Brain pericyte (primary cell): Measurements from ENCODE around the gene SAFB2.
"Not testable (repeated sequence)": the region's sequence is repeated elsewhere in the genome, so short reads cannot be mapped to it uniquely, and the experiment has no call there.

ENCODE experiments used
- DNase-seq: peaks from one replicate; pipeline ENCODE4 v3.0.0-alpha.2; 2012; ENCODE audit warnings: low read depth, low spot score

The SAFB2 gene

DNA sequence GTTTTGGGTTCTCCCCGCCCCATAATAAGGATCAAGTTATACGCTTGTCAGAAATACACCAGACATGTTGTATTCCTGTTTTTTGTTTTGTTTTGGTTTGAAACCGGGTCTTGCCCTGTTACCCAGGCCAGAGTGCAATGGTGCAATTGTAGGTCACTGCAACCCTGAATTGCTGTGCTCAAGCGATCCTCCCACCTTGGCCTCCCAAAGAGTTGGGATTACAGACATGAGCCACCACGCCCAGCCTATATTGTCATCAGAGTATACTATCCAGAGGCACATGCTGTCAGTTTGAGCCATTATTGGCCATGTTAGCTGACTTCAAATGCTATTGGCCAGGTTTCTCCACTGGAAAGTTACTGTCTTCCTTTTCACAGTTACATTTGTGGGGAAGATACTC lies 10.1 kb upstream of the SAFB2 start:
- no peak for DNase-seq

DNA sequence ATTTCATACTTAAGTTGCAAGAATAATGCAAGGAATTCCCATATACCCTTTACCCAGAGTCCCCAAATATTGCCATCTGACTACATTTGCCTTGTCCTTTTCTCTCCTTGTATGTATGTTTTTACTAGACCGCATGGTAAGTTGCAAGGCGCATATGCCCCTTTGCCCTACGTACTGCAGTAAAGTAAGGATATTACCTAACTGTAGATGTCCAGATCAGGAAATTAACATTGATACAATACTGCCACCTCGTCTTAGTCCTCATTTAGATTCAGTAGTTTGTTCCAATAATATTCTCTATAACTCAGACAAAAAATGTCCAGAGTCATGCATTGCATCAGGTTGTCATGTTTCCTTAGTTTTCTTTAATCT lies 9.7 kb upstream of the SAFB2 start:
- DNase-seq = no peak

DNA sequence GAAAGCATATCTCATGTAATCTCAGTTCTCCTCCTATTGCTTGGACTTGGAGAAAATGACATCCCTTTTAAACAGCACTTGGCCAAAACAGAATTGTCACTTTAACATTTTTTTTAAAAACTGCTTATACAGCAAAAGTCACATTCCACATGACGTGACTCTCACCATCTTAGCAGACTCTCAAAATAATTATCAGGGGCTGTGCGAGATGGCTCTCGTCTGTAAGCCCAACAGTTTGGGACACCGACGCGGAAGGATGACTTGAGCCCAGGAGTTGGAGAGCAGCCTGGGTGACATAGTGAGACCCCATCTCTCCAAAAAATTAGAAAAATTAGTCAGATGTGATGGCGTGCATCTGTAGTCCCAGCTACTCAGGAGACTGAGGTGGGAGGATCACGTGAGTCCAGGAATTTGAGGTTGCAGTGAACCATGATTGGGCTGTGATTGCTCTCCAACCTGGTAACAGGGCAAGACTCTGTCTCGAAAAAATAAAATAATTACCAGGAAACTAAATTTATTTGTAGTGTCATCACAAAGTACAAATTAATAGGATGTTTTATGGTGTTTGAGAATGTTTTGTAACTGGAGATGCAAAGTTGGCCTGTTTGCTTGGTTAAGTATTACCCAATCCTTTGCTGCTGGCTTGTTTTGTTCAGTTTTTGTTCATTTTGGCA lies 9.1 kb upstream of the SAFB2 start:
- no peak for DNase-seq

DNA sequence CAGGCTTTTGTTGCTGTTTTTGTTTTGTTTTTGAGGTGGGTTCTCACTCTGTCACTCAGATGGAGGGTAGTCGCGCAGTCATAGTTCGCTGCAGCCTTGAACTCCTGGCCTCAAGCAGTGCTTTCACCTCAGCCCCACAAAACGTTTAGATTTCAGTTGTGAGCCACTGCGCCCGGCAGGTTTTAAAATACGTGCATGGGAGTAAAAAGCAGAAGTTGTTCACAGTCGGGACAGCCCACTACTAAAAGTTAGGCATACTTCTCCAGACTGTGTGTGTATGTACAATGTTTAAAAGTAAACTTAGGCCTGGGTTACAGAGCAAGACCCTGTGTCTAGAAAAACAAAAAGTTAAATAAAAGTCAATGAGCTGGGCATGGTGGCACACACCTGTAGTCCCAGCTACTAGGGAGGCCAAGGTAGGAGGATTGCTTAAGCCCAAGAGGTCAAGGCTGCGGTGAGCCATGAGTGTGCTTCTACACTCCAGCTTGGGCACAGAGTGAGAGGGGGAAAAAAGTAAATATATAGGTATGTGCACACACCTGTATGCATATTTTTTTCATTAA lies 6.4 kb upstream of the SAFB2 start:
- DNase-seq = no peak

DNA sequence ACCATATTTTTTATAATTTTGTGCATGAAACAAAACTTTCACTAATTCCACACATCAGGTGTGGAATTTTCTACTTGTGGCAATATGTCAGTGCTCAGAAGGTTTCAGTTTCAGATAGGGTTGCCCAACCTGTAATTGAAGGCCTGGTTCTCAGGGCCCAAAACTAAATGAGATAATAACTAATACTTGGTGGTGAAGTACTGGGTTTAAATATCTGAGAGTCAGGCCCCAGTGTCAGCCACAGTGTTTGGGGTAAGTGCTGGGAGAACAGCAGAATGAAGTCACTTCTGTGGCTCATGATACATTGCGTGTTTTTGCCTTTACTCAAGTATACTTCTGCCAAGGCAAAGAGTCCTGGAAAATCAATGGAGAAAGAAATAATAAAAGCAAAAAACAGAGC lies 5.9 kb upstream of the SAFB2 start:
- DNase-seq = no peak

DNA sequence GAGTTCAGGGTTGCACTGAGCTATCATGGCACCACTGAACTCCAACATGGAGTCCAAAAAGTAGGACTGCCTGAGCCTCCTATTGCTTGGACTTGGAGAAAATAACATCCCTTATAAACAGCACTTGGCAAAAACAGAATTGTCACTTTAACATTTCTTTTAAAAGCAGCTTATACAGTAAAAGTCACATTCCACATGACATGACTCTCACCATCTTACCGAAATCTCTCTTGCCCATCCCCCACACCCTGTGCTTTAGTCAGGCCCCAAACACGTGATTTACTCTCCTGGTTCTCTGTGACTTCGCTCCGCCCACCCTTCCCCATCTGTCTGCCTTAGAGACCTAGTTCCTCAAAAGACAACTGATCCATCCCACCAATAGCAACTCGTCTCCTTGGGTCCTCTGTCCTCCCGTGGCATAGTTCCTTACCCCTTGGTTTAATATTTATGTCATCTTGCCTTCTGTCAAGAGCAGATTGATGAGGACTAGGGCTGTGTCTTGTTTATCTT lies 4.9 kb upstream of the SAFB2 start:
- DNase-seq = no peak

DNA sequence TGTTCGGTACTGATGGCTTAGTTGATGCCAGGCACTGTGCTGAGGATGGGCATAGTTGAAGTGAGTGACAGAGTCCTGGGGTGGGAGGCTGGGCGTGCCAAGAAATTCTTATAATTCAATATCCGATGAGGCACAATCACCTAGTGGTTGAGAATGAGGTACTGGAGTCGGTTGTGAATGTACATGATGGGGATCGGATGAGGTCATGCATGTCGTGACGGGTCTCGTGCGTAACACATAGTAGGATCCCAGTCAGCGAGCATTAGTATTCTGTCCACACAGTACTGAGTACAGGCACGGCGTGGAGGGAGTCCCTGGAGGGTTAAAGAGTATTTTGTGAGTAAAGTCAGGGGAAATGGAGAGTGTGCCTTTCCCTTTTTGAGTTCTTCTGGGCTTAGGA lies 3.1 kb upstream of the SAFB2 start:
- no peak for DNase-seq

DNA sequence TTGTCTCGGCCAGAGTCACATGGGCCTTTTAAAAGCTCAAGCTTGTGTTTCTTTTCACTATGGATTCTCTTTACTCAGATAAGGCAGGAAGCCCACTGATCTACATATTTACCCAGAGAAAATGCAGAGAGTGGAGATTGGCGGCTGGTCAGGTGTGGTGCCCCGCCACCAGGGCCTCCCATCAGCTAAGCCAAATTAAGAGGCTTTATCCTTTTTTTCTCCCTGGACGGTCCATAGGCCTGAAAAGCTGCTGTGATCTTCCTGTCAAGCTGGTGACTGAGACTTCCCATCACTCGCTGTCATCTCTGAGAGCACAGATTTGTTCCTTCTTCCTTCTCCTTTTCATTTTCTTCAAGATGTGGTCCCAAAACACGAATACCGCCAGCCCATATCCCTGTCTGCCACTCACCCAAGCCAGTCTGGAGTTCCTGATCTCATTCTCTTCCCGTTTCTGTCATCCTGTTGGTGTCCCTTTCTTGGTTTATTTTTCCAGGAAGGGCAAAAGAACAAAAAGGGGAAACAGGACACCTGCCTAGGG lies 2.2 kb upstream of the SAFB2 start:
- no peak for DNase-seq

DNA sequence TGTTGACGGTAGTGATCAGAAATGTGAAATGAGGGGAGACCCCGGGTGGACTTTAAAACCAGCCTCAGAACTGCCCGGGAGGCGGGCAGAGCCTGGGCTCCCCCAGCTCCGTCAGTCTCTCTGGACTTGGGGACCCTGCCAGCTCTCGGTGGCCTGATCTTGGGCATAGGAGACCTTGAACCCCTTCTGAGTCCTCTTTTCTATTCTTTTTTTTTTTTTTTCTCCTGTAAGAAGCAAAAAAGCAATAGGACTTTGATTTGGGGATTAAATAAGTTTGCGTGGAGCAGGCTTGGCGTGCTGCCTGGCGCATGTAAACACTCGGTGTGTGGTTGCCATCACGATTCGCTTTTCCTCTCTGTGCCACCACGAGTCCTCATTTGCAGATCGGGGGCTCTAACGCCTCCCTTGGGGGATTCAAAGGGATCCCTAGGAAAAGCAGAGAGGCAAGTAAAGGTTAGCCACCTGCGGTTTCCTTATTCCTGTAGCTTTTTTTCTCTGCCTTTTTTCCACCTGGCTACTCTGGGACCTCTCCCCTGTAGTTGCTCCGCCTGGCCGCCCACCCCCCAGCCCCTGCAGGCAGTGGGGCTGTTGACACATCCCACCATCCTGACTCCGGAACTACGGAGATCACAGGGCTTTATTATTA lies 1.6 kb upstream of the SAFB2 start:
- DNase-seq = no peak

DNA sequence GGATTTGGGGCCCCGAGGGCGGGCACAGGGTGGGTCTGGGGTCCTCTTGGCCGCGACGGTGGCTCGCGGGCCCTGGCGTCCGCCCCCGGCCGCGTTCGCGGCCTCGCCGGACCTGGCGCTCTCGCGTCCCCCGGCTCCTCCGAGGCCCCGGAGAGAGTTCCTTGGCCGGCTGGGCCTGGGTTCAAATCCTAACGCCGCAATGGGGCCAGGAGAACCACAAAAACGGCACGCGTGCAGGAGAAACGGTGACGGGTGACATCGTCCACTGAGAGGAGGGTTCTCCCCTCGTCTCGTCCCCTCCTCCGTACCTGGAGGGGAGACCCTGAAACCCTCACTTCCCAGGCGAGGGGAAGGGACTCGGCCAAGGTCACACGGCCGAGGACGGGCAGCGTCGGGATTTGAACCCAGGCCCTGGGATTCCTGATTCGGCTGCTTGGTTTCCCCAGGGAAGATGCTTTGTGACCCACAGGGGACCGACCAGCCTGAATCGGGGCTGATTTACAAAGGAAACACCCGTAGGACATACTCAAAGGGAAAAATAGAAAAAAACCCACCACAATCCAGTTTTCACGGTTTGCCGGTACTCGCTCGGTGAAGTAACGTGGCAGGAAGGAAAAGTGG lies 931 bp upstream of the SAFB2 start:
- no peak for DNase-seq

DNA sequence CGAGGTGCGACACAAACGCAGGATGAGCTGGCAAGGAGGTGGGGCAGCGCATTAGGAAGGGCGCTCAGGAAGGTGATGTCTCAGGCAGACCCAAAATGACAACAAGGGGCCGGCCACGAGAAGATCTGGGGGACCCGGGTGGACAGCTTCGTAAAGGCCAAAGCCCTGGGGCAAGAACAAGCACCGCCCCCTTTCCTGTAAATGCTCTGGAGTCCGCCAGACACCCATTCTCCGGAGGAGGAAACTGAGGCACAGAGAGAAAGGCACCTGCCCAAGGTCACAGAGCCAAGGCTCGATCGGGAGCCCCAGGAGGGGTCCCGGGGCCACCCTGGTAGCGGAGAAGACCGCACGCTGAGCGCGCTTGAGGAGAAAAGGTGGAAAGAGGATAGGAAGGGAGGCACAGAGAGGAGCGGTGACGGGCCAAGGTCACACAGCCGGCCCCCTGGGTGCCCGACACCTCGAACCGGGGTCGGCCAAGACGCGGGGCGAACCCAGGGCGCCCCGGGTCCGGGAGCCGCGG lies 571 bp downstream of the SAFB2 start:
- DNase-seq = no peak

DNA sequence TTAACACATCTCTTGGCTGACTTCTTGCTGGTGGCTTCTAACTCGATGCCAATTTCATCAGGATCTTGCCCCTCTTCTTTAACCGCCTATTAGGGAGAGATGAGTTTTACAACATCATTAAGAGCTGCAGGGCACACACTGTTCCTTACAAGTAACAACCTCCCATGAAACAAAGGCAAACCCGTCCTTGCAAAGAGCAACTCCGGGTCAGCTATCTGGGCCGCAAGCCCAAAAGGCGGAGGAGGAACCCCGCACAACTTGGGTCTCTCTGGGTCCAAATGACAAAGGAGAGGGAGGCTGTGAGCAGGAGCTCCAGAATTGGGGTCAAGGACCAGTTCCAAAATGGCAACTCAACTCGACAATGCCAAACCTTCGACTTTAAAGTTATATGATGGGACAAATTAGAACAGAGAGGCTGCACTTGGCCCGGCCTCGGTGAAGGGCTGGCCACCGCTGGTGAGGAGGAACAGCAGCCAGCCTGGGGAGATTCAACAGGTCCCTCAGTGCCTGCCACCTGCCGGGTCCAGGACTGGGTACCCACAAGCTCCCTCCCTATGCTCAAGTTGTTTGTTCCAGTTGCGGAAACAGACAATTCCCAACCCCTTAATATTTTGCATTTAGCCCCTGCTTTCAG lies 1.1 kb downstream of the SAFB2 start:
- DNase-seq = no peak

DNA sequence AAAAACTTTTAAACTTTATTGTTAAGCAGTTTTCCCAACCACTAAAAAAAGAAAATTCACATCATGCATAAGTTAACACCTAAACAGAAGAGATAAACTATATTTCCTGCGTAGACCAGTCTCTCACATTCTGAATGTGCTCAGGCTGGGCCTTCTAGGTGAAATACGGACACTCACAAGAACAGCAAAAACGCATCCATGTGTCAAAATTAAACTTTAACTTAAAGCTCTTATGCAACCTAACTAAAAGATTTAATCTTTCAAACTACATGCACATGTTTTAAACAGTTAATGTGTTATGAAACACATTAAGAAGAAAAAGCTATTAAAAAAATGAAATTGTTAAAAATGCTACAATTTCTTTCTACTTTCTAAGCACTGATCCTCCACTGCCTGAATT lies 2.6 kb downstream of the SAFB2 start:
- no peak for DNase-seq

DNA sequence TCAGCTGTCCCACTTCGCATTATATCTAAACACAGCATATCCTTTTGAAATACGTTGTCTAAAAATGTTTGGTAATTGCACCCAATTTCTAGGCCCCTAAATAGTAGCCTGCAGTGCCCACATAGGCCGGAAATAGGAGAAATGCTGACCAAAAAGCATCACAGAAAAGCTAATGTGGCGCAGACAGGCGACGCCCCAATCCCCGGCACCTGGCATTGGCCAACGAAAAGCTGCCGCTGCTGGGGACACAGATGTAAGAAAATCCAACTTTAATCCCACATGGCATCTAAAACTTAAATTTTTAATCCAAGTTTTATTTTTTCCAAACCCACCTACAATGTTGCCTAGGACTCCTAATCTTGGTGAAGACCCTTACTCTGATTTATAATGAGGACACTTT lies 4.0 kb downstream of the SAFB2 start:
- DNase-seq = no peak

DNA sequence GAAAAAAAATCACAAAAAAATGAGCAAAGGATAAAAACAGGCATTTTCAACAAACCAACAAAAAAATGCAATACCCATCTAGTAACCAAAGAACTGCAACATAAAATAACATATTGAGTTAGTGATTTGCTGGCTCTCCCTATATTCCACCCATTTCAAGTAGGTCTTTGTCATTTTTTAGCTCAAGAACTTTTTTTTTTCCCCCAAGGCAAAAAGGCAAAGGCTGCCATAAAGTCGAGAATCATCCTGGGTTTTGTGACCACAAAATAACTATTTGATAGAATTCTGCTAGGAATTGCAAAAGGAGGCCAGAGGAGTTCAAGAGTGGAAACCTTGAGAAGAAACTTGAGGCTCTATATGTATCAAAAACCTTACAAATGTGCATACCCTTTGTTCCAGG lies 5.5 kb downstream of the SAFB2 start:
- DNase-seq = no peak

DNA sequence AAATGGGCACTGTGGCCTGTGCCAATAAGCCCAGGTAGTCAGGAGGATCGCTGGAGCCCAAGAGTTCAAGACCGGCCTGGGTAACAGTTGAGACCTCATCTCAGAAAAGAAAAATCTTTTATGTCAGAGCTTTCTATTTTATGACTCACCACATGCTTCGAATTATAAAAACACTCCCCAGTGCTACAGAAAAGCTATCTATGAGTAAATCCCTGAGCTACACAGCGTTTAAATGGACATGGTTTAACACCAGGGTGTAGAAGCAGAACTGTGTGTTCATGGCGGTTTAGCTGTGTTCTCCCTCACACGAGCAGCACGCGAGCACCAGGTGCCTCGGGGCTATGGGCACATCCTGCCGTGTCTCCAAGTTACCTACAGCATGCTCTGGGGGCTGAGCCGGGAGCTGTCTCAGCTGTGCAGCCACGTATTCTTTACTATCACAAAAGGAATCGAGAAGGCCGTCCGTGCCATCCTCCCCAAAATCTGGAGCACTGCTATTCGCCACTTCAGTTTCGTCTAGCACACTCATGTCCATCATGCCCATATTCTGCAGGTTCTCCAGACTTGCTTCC lies 6.7 kb downstream of the SAFB2 start:
- no peak for DNase-seq

DNA sequence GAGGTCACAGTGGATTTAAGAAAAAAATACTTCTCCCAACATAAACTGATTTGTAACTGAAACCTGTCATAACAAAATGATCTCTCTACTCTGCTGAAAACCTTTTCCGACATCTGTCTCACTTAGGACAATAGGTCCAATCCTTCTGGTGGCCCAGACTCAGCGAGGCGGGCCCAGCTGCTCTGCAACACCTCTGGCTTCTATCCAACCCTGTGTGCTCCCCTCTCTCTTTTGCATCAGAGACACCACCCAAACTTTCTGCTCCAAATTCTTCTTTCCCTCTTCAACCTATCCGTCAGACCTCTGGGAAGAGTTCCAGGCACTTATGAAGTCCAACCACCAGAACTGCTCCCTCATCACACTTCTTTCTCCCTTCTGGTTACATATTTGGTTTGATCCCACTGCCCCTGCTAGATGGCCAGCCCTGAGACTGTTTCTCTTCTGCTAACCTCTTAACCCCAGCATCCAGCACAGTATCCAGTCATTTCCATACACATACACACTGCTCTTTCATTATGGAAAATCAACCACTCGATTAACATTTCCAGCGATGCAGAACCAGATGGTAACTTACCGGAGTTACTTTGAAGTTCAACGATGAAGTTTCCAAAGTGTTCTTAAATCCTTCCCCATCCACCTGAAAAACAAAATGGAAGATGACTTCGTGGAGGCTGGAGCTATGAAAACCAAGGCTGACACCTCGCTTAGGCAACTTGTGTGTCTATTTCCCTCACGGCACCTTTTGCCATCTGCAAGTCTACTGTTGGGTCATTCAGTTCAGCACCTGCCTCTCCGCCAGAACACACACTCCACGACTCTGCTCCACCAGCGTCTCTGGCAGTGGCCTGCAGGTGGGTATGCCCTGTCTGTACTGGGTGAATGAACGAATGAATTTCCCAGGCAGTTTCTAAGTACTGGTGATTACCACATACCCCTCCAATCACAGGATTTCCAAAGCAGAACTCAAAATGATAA lies 9.4 kb downstream of the SAFB2 start:
- DNase-seq = no peak

DNA sequence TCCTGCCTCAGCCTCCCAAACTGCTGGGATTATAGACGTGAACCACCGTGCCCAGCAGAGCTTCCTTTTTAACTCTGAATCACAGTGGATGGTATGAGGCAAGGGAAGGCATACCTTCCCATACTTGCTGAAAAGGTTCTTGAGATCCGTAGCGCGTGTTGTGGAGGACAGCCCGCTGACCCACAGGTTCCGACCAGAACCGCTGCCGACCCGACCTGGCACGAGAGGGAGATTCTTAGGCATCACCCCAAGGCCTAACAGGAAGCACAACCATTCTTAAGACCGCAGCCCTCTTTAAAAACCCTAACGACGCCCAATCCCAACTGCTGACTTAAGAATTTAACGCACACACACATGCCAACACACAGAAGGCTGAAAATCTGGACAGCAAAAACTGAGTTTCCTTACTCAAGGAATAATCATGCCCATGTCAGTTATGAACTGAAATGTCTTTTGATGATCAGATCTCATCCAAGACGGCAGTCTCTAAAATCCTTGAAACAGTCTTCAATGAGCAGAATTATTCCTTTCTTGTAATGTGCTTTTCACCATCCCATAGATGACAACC lies 12.6 kb downstream of the SAFB2 start:
- no peak for DNase-seq

DNA sequence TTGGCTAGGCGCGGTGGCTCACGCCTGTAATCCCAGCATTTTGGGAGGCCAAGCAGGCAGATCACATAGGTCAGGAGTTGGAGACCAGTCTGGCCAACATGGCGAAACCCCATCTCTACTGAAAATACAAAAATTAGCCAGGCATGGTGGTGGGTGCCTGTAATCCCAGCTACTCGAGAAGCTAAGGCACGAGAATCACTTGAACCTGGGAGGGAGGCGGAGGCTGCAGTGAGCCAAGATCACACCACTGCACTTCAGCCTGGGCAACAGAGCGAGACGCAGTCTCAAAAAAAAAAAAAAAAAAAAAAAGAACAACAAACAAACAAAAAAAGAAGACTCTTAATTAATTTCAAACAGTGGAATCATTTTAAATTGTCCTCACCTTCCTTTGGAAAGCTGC lies 13.8 kb downstream of the SAFB2 start:
- not testable (repeated sequence) for DNase-seq

DNA sequence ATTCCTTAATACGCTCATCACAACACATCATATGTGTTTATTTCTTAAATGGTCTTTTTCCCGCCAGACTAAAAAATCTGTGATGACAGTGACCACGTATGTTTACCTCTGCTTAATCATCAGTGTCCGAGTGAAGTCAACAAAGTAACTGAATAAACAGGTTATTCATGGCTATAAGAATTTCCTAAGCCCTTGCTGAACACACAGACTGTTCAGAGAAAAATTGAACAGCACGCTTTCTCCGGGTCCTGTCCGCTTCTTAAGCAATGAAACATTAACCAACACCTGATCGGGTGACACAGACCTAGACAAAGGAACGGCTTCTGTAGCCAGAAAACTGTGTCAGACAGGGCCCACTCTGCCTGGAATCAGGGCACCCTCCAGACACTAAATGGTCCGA lies 14.3 kb downstream of the SAFB2 start:
- DNase-seq = no peak
